Parathyroid adenoma (tissue), 2 donors: ENCODE results near the gene SORCS3.
"Not testable (repeated sequence)": the region's sequence is repeated elsewhere in the genome, so short reads cannot be mapped to it uniquely, and the experiment has no call there.

Source experiments
- H2AFZ ChIP-seq: fragments of 300-600 bp; sonication (generic); one replicate; pipeline ENCODE4 v1.7.0; 2017; ENCODE audit warnings: antibody characterized with exemption, mild to moderate bottlenecking
- H3K27ac ChIP-seq: fragments of 300-600 bp; sonication (generic); one replicate; pipeline ENCODE4 v1.7.0; 2017
- H3K27me3 ChIP-seq: fragments of 300-600 bp; sonication (generic); one replicate; pipeline ENCODE4 v1.7.0; 2017; ENCODE audit warnings: low read length; ENCODE audit not compliant: control insufficient read depth, insufficient read depth
- H3K36me3 ChIP-seq: fragments of 300-600 bp; sonication (generic); one replicate; pipeline ENCODE4 v1.7.0; 2017; ENCODE audit warnings: low read length; ENCODE audit not compliant: control insufficient read depth, insufficient read depth
- H3K4me1 ChIP-seq: fragments of 300-600 bp; sonication (generic); one replicate; pipeline ENCODE4 v1.7.0; 2017; ENCODE audit warnings: control low read depth
- H3K4me2 ChIP-seq: fragments of 300-600 bp; sonication (generic); one replicate; pipeline ENCODE4 v1.7.0; 2017; ENCODE audit warnings: low read length
- H3K4me3 ChIP-seq: fragments of 300-600 bp; sonication (generic); one replicate; pipeline ENCODE4 v1.7.0; 2017; ENCODE audit warnings: low read depth, low read length
- H3K79me2 ChIP-seq: fragments of 300-600 bp; sonication (generic); one replicate; pipeline ENCODE4 v1.7.0; 2017; ENCODE audit warnings: control low read depth
- H3K9ac ChIP-seq: fragments of 300-600 bp; sonication (generic); one replicate; pipeline ENCODE4 v1.7.0; 2017; ENCODE audit warnings: mild to moderate bottlenecking
- H3K9me3 ChIP-seq: fragments of 300-600 bp; sonication (generic); one replicate; pipeline ENCODE4 v1.7.0; 2017; ENCODE audit warnings: low read length; ENCODE audit not compliant: control insufficient read depth
- CTCF ChIP-seq: fragments of 300-600 bp; sonication (generic); IDR thresholded peaks from one replicate; pipeline ENCODE4 v1.7.0; 2017; ENCODE audit warnings: antibody characterized with exemption, mild to moderate bottlenecking
- donor health status: primary hyperparathyroidism.

The SORCS3 gene

DNA sequence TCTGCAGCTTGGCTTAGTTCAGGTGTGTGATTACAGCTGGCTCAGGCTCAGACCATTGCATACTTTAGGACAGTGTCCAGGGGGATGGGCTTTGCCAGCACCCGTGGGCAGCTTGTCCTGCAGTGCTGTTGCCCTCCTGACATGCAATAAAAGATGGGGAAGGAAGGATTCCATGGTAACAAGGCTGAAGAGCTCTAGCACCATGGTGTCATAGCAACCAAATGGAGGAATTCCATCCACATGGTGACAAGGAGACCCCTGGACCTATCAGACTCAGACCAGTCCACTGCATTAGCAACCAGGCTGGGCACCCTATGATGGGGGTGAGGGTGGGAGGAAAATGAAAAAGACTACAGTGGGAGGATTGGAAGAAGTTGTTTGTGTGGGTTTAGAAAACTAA, 49.9 kb downstream of the SORCS3 start:
- no peak overlapping the region for H3K27ac ChIP-seq
- no peaks in the 10 kb centered on the region for H3K9me3 ChIP-seq
- H2AFZ ChIP-seq, result no peak overlapping the region
- no peak for TF ChIP-seq CTCF
- no peak overlapping the region for H3K9ac ChIP-seq
- H3K4me3 ChIP-seq, result no peak overlapping the region
- no peaks in the 10 kb centered on the region for H3K79me2 ChIP-seq
- H3K4me2 ChIP-seq, result no peak overlapping the region
- H3K4me1 ChIP-seq, result no peaks in the 10 kb centered on the region
- H3K36me3 ChIP-seq, result no peaks in the 10 kb centered on the region
- no peaks in the 10 kb centered on the region for H3K27me3 ChIP-seq

GRCh38 chr10:104694074-104694473, 53.0 kb downstream of the SORCS3 start:
- no peak for TF ChIP-seq CTCF
- no peaks in the 10 kb centered on the region for H3K9me3 ChIP-seq
- H3K4me3 ChIP-seq, result no peak overlapping the region
- H3K27me3 ChIP-seq, result no peaks in the 10 kb centered on the region
- H3K4me2 ChIP-seq, result no peak overlapping the region
- H3K79me2 ChIP-seq, result no peaks in the 10 kb centered on the region
- no peak overlapping the region for H2AFZ ChIP-seq
- H3K4me1 ChIP-seq, result no peaks in the 10 kb centered on the region
- no peak overlapping the region for H3K27ac ChIP-seq
- no peak overlapping the region for H3K9ac ChIP-seq
- no peaks in the 10 kb centered on the region for H3K36me3 ChIP-seq

GRCh38 chr10:104703262-104703661, 62.2 kb downstream of the SORCS3 start:
- H3K27me3 ChIP-seq, H2AFZ ChIP-seq, H3K79me2 ChIP-seq, H3K9ac ChIP-seq, H3K4me2 ChIP-seq, H3K9me3 ChIP-seq, H3K27ac ChIP-seq, H3K36me3 ChIP-seq, H3K4me1 ChIP-seq, H3K4me3 ChIP-seq: not testable (repeated sequence)

GRCh38 chr10:104706886-104707285, 65.8 kb downstream of the SORCS3 start:
- H3K27me3 ChIP-seq, result no peaks in the 10 kb centered on the region

DNA sequence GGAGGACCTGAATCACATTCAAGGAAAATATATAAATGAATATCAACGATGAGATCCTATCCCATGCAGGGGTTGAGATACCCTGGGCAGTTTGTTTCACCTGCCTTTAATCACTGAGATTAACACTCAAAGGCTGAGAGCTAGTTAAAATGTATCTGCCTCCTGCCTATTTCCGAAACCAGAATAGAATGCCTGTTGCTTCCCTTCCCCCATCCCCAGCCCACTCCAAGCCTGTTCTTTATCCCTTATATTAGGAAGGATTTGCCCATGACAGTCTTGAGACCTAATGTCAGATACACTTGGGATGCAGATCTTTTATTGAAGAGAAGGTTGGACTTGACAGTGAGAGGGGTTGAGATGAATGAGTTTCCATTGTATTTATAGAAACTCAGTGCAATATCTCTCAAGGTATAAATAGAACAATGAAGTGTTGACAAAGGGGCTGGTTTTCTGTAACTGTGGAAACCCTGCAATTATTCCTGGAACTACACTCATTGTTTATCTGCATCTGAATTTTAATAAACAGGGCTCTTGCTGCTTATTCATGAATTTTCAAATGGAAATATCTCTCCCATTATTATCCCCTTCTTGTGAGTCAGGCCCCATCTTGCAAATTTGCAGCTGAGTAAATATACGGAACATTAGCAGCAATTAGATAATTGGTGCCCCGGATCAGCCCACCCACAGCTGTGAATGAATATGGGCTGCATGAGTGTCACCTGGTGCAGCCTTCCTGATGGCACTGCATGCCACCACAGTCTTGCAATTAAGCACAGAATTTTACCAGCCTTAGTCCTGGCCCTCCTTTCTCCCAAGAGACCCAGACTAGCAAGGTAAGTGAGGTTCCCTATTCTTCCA, 66.7 kb downstream of the SORCS3 start:
- H3K4me1 ChIP-seq, result no peaks in the 10 kb centered on the region
- no peak for TF ChIP-seq CTCF
- no peak overlapping the region for H2AFZ ChIP-seq
- no peaks in the 10 kb centered on the region for H3K27me3 ChIP-seq
- H3K36me3 ChIP-seq, result no peaks in the 10 kb centered on the region
- no peaks in the 10 kb centered on the region for H3K9me3 ChIP-seq
- no peak overlapping the region for H3K9ac ChIP-seq
- no peaks in the 10 kb centered on the region for H3K79me2 ChIP-seq
- no peak overlapping the region for H3K4me3 ChIP-seq
- no peak overlapping the region for H3K4me2 ChIP-seq
- no peak overlapping the region for H3K27ac ChIP-seq

More at GRCh38 chr10:104706886-104707285, 65.8 kb downstream of the SORCS3 start:
- Histone ChIP-seq H3K4me1 (no peaks in the 10 kb centered on the region), H3K27ac (no peak overlapping the region), H3K4me2 (no peak overlapping the region), H3K4me3 (no peak overlapping the region), H3K9ac (no peak overlapping the region), H3K36me3 (no peaks in the 10 kb centered on the region), H2AFZ (no peak overlapping the region), H3K9me3 (no peaks in the 10 kb centered on the region), H3K79me2 (no peaks in the 10 kb centered on the region)
- no peak for TF ChIP-seq CTCF
